Neural cell (in vitro differentiated cells): ENCODE data around the gene ZSWIM5.

Experiments used
- CTCF ChIP-seq: fragments of 450-650 bp; IDR thresholded peaks from 2 replicates; pipeline ENCODE4 v1.5.1; 2014; ENCODE audit warnings: antibody characterized with exemption, mild to moderate bottlenecking, moderate library complexity; ENCODE audit not compliant: poor library complexity, severe bottlenecking
- EZH2 ChIP-seq: fragments of 200-600, 300-800 bp; shearing (Covaris generic), sonication (generic); IDR thresholded peaks from 2 replicates; pipeline ENCODE4 v1.6.1; 2014; ENCODE audit warnings: antibody characterized with exemption, low read length, borderline replicate concordance, mild to moderate bottlenecking; ENCODE audit not compliant: insufficient read depth, poor library complexity, severe bottlenecking
- POLR2AphosphoS5 ChIP-seq: IDR thresholded peaks from 2 replicates; pipeline ENCODE4 v1.6.1; 2012

- TF ChIP-seq CTCF (no peak), POLR2AphosphoS5 (no peak), EZH2 (no peak)
Observed at GRCh38 chr1:45001011-45001481, 205.4 kb downstream of the ZSWIM5 start.
